DND-41 (cell line): ENCODE measurements around the gene WDR73.

Experiments
- EZH2 ChIP-seq: IDR thresholded peaks from 3 replicates; pipeline ENCODE4 v1.6.1; 2012; ENCODE audit warnings: borderline replicate concordance, low read depth, mild to moderate bottlenecking, moderate library complexity, low read length, inconsistent platforms; ENCODE audit not compliant: severe bottlenecking
- TF ChIP-seq, protein P1 (sequence below): IDR thresholded peaks from 2 replicates; pipeline ENCODE4 v1.5.1; 2012; ENCODE audit warnings: borderline replicate concordance, low read length, moderate library complexity, mild to moderate bottlenecking; ENCODE audit not compliant: poor library complexity, severe bottlenecking; ENCODE audit errors: extremely low read depth

DNA sequence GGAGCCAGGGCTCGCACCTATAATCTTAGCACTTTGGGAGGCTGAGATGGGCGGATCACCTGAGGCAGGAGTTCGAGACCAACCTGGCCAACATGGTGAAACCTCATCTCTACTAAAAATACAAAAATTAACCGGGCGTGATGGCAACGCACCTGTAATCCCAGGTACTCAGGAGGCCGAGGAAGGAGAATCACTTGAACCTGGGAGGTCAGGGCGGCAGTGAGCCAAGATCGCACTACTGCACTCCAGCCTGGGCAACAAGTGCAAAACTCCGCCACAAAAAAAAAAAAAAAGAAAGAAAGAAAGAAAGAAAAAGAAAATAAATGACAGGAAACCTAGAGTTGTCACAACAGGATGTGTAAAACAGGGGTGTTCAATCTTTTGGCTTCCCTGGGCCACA is 6.9 kb upstream of the WDR73 start:
- TF ChIP-seq, protein P1, sequence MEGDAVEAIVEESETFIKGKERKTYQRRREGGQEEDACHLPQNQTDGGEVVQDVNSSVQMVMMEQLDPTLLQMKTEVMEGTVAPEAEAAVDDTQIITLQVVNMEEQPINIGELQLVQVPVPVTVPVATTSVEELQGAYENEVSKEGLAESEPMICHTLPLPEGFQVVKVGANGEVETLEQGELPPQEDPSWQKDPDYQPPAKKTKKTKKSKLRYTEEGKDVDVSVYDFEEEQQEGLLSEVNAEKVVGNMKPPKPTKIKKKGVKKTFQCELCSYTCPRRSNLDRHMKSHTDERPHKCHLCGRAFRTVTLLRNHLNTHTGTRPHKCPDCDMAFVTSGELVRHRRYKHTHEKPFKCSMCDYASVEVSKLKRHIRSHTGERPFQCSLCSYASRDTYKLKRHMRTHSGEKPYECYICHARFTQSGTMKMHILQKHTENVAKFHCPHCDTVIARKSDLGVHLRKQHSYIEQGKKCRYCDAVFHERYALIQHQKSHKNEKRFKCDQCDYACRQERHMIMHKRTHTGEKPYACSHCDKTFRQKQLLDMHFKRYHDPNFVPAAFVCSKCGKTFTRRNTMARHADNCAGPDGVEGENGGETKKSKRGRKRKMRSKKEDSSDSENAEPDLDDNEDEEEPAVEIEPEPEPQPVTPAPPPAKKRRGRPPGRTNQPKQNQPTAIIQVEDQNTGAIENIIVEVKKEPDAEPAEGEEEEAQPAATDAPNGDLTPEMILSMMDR: no peak
- TF ChIP-seq EZH2: no peak
